A549 treated with Mapracorat at 1 μM for 4 hours (cell line): ENCODE measurements around the gene DNAAF1. TPM values are rescaled to one million over a fixed set of nuclear protein-coding genes. Genes with fewer than 3 reads are reported as not detected.

Source experiments
- total RNA-seq: library from RNA; stranded (reverse); fragments of 200-300 nt; extraction: Qiagen RNA extraction; gene quantifications from 5 replicates; pipeline ENCODE4 v1.2.3, GENCODE V29; 2022

The DNAAF1 gene
- 0.26 to 0.85 TPM (median 0.35 TPM) in 5 replicates for total RNA-seq

GRCh38 chr16:84144859-84145639 lies at the start of gene DNAAF1, which contains the start of gene HSDL1:
Gene DNAAF1, plus strand, starts transcription at chr16:84145308. Its CDS starts 133 bp downstream, at chr16:84145441.
Gene HSDL1, minus strand, starts transcription at chr16:84145177. Its CDS starts 13,856 bp downstream, at chr16:84131321.

GRCh38 chr16:84116720-84117493 lies 28.2 kb upstream of the DNAAF1 start, which contains the start of gene MBTPS1:
Gene MBTPS1, minus strand, starts transcription at chr16:84116942. Its CDS starts 15,159 bp downstream, at chr16:84101783.

GRCh38 chr16:84186685-84187437 lies 41.8 kb downstream of the DNAAF1 start, which contains the start of gene TAF1C:
Gene TAF1C, minus strand, starts transcription at chr16:84187057. Its CDS starts 2,069 bp downstream, at chr16:84184988.

GRCh38 chr16:84190731-84191388 lies 45.8 kb downstream of the DNAAF1 start, which contains the start of gene ADAD2:
Gene ADAD2, plus strand, starts transcription at chr16:84191157. Its CDS starts 74 bp downstream, at chr16:84191231.

Other genes with a start within 250 kb of the DNAAF1 start
- 1.1 to 2.3 TPM (median 2.0 TPM) in 5 replicates for gene MLYCD, start 246.2 kb upstream of the DNAAF1 start, total RNA-seq
- 17.1 to 33.8 TPM (median 18.6 TPM) in 5 replicates for gene OSGIN1, start 192.1 kb upstream of the DNAAF1 start, total RNA-seq
- 1.4 to 3.3 TPM (median 2.4 TPM) in 5 replicates for gene NECAB2, start 177.1 kb upstream of the DNAAF1 start, total RNA-seq
- gene SLC38A8, start 102.5 kb upstream of the DNAAF1 start, total RNA-seq, result not detected in 5 replicates
- gene MBTPS1, start 28.4 kb upstream of the DNAAF1 start, total RNA-seq, result 37.6 to 45.7 TPM (median 44.7 TPM) in 5 replicates
- gene HSDL1, start 131 bp upstream of the DNAAF1 start, total RNA-seq, result 16.9 to 20.6 TPM (median 19.3 TPM) in 5 replicates
- gene TAF1C, start 41.7 kb downstream of the DNAAF1 start, total RNA-seq, result 21.8 to 33.5 TPM (median 28.6 TPM) in 5 replicates
- not detected in 5 replicates for gene ADAD2, start 45.8 kb downstream of the DNAAF1 start, total RNA-seq
- gene KCNG4, start 94.7 kb downstream of the DNAAF1 start, total RNA-seq, result not detected in 5 replicates
- gene WFDC1, start 149.6 kb downstream of the DNAAF1 start, total RNA-seq, result 0.27 TPM in 1 of 5 replicates, not detected in the others
- gene ATP2C2, start 223.2 kb downstream of the DNAAF1 start, total RNA-seq, result 0.10 to 0.30 TPM (median 0.17 TPM) in 5 replicates